Measurements from ENCODE around the gene TSC22D3.
A peak's percentile ranks its signal among the peaks of the same experiment; 100 is the strongest.

The TSC22D3 gene

DNA sequence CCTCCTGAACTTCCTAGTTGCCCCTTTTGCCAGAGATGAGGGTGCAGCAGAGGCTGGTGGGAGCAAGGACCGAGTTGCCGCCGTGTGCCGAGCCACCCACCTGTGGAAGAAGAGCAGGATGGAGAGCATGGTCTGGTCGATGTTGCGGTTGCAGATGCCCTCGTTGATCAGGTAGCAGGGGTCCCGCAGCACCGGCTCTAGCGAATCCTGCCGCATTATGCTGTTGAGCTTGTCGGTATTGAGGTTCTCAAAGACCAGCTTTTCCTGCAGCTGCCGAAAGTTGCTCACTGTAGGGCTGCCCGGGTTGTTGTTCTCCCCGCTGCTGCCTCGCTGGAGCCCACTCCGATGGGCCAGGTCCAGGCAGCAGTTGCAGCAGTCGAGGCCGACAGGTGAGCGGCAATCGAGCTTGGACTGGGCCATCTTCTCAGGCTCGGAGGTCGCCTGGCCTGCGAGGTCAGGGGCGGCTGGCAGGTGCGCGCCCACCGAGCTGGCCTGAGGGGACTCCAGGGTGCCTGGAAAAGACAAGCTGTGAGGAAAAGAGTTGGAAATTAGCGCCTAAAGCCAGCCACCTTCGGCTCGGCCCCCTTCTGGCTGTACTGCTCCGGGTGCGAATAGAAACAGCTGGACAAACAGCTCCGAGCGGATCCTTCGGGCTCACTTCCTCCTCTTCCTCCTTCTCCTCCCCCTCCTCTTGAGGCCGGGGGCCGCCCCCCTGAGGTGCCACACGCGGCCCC lies 420 bp downstream of the TSC22D3 start:
- Histone ChIP-seq H3K27me3 (ENCODE audit: control insufficient read depth, insufficient read depth, low read length) (no peaks in the 10 kb centered on the region), H3K4me1 (ENCODE audit: control insufficient read depth, insufficient read depth, low read length) (peaks cover 33% of the 10 kb centered on the region), H3K36me3 (ENCODE audit: control insufficient read depth, insufficient read depth, low read length) (no peaks in the 10 kb centered on the region), H3K9me3 (ENCODE audit: control insufficient read depth, low read length) (no peaks in the 10 kb centered on the region), H3K9ac (ENCODE audit: low read length) (peak overlapping the region; percentile 66), H3K4me3 (ENCODE audit: low read length) (peak overlapping the region; percentile 60)

DNA sequence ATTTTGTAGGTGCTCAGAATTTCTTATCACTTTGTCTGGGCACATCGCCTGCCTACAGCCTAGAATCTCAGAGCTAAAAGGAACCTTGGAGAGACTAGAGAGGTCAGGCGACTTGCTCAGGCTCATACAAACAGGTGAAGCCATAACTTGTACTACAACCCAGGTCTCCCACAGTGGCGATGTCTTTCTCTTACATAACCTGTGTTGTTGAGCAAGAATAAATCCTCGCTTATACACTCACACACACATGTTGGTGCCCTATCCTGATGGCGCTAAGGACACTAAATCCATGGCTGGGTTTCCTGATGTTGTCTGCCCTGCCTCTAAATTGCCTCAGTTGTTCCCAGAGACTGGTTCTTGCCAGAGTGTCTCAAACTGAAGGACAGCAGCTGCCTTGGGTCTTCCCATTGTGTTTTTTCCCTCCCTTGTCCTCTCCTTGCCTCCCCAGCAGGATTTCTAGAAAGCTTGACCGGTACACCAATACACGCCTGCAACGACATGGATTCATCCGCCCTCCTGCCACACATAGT lies 1.6 kb downstream of the TSC22D3 start:
- Histone ChIP-seq H3K9me3 (ENCODE audit: control insufficient read depth, low read length) (no peaks in the 10 kb centered on the region), H3K27me3 (ENCODE audit: control insufficient read depth, insufficient read depth, low read length) (no peaks in the 10 kb centered on the region), H3K36me3 (ENCODE audit: control insufficient read depth, insufficient read depth, low read length) (no peaks in the 10 kb centered on the region), H3K4me1 (ENCODE audit: control insufficient read depth, insufficient read depth, low read length) (peaks cover 33% of the 10 kb centered on the region), H3K9ac (ENCODE audit: low read length) (peak overlapping the region; percentile 66), H3K4me3 (ENCODE audit: low read length) (no peak overlapping the region)

GRCh38 chrX:107773206-107773605 lies 2.4 kb downstream of the TSC22D3 start:
- H3K27me3 ChIP-seq (ENCODE audit: control insufficient read depth, insufficient read depth, low read length): no peaks in the 10 kb centered on the region
- no peak overlapping the region for H3K9ac ChIP-seq (ENCODE audit: low read length)
- H3K4me1 ChIP-seq (ENCODE audit: control insufficient read depth, insufficient read depth, low read length): peaks cover 35% of the 10 kb centered on the region
- no peaks in the 10 kb centered on the region for H3K9me3 ChIP-seq (ENCODE audit: control insufficient read depth, low read length)
- no peaks in the 10 kb centered on the region for H3K36me3 ChIP-seq (ENCODE audit: control insufficient read depth, insufficient read depth, low read length)
- H3K4me3 ChIP-seq (ENCODE audit: low read length): no peak overlapping the region

- Histone ChIP-seq H3K9ac (ENCODE audit: low read length) (no peak overlapping the region), H3K4me1 (ENCODE audit: control insufficient read depth, insufficient read depth, low read length) (peaks cover 26% of the 10 kb centered on the region), H3K4me3 (ENCODE audit: low read length) (no peak overlapping the region), H3K36me3 (ENCODE audit: control insufficient read depth, insufficient read depth, low read length) (no peaks in the 10 kb centered on the region), H3K27me3 (ENCODE audit: control insufficient read depth, insufficient read depth, low read length) (no peaks in the 10 kb centered on the region), H3K9me3 (ENCODE audit: control insufficient read depth, low read length) (no peaks in the 10 kb centered on the region)
These were observed 5.8 kb downstream of the TSC22D3 start for GRCh38 chrX:107769581-107770317.

DNA sequence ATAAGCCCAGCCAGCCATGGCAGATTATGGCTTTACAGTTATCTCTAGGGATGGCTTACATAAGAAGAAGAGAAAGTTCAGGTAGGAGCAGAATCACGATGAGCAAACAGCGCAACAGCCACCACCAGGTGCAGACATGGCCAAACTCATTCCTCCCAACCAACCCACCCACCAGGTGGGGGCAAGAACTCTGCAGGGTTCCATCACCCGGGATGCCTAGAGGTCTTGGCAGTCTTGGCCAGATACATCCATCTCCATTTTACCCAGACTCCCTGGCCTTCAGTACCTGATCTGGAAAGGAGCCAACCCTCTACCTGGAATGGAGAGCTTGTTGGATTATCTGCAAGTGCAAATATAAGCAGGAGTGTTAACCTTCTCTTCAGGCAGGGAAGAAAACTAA lies 7.5 kb downstream of the TSC22D3 start:
- Histone ChIP-seq H3K27me3 (ENCODE audit: control insufficient read depth, insufficient read depth, low read length) (no peaks in the 10 kb centered on the region), H3K9me3 (ENCODE audit: control insufficient read depth, low read length) (no peaks in the 10 kb centered on the region), H3K9ac (ENCODE audit: low read length) (no peak overlapping the region), H3K4me1 (ENCODE audit: control insufficient read depth, insufficient read depth, low read length) (peaks cover 12% of the 10 kb centered on the region), H3K36me3 (ENCODE audit: control insufficient read depth, insufficient read depth, low read length) (no peaks in the 10 kb centered on the region), H3K4me3 (ENCODE audit: low read length) (no peak overlapping the region)

DNA sequence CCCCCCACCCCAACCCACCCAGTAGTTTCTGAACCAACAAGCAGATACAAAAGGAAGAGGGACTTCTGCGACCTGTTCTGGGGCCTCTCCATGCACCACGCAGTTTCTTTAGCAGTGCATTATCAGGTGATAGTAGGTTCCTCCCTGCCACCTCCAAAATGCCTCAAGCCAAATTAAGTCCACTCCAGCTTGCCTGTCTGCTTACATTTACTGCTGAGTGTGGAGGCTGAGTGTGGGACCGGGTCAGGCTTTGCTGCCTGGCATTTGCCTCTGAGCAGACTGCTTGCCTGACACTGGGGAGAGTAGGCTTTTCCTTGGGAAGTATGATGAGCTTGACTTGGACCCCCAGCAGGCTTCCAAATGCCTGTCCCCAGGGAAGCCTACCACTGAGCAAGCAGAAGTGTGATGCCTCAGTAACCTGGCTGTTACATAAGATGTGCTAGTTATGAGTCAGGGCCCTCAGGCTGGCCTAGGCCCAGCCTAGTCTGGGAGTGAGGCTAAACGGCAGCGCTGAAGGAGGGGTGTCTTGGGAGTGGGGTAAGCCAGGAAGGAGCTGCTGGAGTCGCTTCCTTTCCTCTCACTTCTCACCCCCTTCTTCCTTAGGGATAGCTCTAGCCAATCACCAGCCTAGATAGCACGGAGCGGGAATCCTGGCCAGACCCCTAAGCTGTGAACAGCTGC lies 9.0 kb downstream of the TSC22D3 start:
- H3K4me3 ChIP-seq (ENCODE audit: low read length): no peak overlapping the region
- no peak overlapping the region for H3K9ac ChIP-seq (ENCODE audit: low read length)
- H3K4me1 ChIP-seq (ENCODE audit: control insufficient read depth, insufficient read depth, low read length): peaks cover 11% of the 10 kb centered on the region
- no peaks in the 10 kb centered on the region for H3K27me3 ChIP-seq (ENCODE audit: control insufficient read depth, insufficient read depth, low read length)
- no peaks in the 10 kb centered on the region for H3K36me3 ChIP-seq (ENCODE audit: control insufficient read depth, insufficient read depth, low read length)
- no peaks in the 10 kb centered on the region for H3K9me3 ChIP-seq (ENCODE audit: control insufficient read depth, low read length)

- Histone ChIP-seq H3K36me3 (ENCODE audit: control insufficient read depth, insufficient read depth, low read length) (no peaks in the 10 kb centered on the region), H3K9ac (ENCODE audit: low read length) (no peak overlapping the region), H3K27me3 (ENCODE audit: control insufficient read depth, insufficient read depth, low read length) (no peaks in the 10 kb centered on the region), H3K9me3 (ENCODE audit: control insufficient read depth, low read length) (no peaks in the 10 kb centered on the region), H3K4me3 (ENCODE audit: low read length) (no peak overlapping the region), H3K4me1 (ENCODE audit: control insufficient read depth, insufficient read depth, low read length) (peaks cover 11% of the 10 kb centered on the region)
These were observed 10.6 kb downstream of the TSC22D3 start for GRCh38 chrX:107764845-107765608.

DNA sequence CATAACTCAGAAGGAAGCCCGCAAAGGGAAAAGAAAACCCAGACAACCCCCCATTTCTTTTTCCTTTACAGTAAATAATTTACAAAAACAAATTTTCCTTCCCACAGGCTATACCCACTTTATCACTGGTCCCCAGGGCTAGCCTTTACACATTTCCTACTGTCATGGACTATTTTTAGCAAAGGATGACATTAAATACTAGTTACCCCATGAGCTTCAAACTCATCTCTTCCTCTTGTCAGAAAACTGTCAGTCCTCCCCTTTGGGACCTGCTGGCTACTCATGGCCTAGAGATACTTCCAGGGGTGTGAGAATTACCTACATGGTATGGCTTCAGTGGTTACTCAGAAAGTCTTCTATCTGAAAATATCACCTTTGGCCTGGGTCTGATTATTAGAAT lies 11.9 kb downstream of the TSC22D3 start:
- no peaks in the 10 kb centered on the region for H3K27me3 ChIP-seq (ENCODE audit: control insufficient read depth, insufficient read depth, low read length)
- H3K4me3 ChIP-seq (ENCODE audit: low read length): no peak overlapping the region
- no peaks in the 10 kb centered on the region for H3K9me3 ChIP-seq (ENCODE audit: control insufficient read depth, low read length)
- H3K9ac ChIP-seq (ENCODE audit: low read length): no peak overlapping the region
- no peaks in the 10 kb centered on the region for H3K36me3 ChIP-seq (ENCODE audit: control insufficient read depth, insufficient read depth, low read length)
- peaks cover 7% of the 10 kb centered on the region for H3K4me1 ChIP-seq (ENCODE audit: control insufficient read depth, insufficient read depth, low read length)

DNA sequence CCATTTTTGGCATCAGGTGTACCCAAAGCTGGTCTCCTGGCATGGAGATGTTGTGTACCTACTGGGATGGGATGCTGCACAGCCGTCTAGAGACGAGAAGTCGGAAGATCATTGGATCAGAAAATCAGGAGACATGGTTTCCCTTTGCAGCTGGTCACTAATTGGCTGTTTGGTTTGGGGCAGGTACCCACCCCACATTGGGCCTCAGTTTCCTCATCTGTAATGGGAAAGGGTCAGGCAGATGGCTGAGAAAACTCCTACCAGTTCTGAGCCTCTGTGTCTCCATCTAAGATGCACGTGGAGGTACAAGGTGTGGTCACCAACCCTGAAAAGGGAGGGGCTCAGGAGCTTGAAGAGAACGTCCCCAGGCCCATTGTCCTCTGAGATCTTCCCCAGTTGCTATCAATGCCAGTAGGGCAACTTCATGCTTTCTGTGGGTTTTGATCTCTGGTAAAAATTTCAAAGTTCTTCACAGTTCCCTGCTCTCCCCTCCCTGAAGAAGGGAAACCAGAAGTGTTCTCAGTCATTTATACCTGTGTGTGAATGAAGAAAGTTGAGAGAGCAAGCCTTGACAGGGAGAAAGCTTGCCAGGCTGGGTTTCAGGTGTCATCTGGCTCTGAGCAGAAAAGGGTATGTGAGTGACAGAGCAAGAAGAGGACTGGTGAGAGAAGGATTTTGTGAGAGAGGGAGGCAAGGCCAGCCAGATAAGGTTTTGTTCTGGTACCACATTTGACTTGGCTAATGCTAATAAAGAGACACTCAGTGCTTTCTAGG lies 15.1 kb downstream of the TSC22D3 start:
- Histone ChIP-seq H3K9ac (ENCODE audit: low read length) (no peak overlapping the region), H3K9me3 (ENCODE audit: control insufficient read depth, low read length) (no peaks in the 10 kb centered on the region), H3K4me3 (ENCODE audit: low read length) (no peak overlapping the region), H3K27me3 (ENCODE audit: control insufficient read depth, insufficient read depth, low read length) (no peaks in the 10 kb centered on the region), H3K4me1 (ENCODE audit: control insufficient read depth, insufficient read depth, low read length) (no peaks in the 10 kb centered on the region), H3K36me3 (ENCODE audit: control insufficient read depth, insufficient read depth, low read length) (no peaks in the 10 kb centered on the region)

DNA sequence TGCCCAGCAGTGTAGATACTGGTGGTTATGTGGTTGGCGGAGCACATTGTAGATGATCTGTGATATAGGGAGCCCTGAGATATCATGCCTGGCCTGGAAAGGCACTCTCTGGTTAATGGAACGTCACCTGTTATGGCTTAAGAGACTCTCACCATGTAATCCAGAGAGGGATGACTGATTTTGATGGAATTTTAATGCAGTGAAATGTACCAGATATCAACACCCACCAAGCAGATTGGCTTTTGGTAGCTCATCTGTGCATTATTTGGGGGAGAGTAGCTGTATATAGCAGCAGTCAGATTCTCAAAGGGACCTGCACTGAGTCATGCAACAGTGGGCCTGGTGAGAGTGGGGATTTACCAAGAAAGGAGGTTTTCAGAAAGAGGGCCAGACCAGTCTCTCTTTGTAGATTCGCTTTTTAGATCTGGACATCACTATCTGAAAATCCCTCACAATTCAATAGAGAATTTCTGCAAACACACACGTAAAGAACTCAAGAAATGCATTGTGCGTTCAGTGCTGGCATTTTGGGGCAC lies 17.3 kb downstream of the TSC22D3 start:
- H3K4me3 ChIP-seq (ENCODE audit: low read length): no peak overlapping the region
- H3K4me1 ChIP-seq (ENCODE audit: control insufficient read depth, insufficient read depth, low read length): no peaks in the 10 kb centered on the region

DNA sequence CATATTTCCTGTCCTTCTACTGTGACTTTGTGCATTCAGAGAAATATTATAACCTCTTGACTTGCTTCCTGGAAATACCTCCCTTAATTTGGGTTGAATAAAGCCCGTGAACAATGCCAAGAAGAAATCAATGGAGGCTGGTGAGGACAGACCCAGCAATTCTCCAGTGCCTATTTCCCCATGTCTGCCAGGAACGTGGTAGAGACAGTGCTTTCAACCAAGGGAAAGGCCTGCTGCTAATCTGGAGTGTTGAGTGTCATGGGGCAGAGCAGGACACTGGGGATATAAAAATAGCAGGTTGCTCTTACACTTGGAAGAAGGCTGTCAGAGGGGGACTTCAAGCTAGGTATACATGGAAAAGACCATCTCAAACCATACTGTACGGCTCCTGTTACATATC lies 19.9 kb downstream of the TSC22D3 start:
- Histone ChIP-seq H3K4me1 (ENCODE audit: control insufficient read depth, insufficient read depth, low read length) (no peaks in the 10 kb centered on the region), H3K4me3 (ENCODE audit: low read length) (no peak overlapping the region), H3K36me3 (ENCODE audit: control insufficient read depth, insufficient read depth, low read length) (no peaks in the 10 kb centered on the region), H3K27me3 (ENCODE audit: control insufficient read depth, insufficient read depth, low read length) (no peaks in the 10 kb centered on the region), H3K9ac (ENCODE audit: low read length) (no peak overlapping the region), H3K9me3 (ENCODE audit: control insufficient read depth, low read length) (no peaks in the 10 kb centered on the region)

More for the DNA sequence above, 17.3 kb downstream of the TSC22D3 start:
- Histone ChIP-seq H3K27me3 (ENCODE audit: control insufficient read depth, insufficient read depth, low read length) (no peaks in the 10 kb centered on the region), H3K36me3 (ENCODE audit: control insufficient read depth, insufficient read depth, low read length) (no peaks in the 10 kb centered on the region), H3K9me3 (ENCODE audit: control insufficient read depth, low read length) (no peaks in the 10 kb centered on the region), H3K9ac (ENCODE audit: low read length) (no peak overlapping the region)

All from mucosa of stomach (tissue), 1 donor.